NCI-H748 (cell line): ENCODE results near the gene CDK14.
"Not testable (repeated sequence)": the region's sequence is repeated elsewhere in the genome, so short reads cannot be mapped to it uniquely, and the experiment has no call there.

Experiments
- DNase-seq: peaks from one replicate; lab custom pipeline; 2025; ENCODE audit not compliant: unreplicated experiment; lab: John Stamatoyannopoulos, UW

Gene CDK14

GRCh38 chr7:90749262-90749661 is 153.1 kb downstream of the CDK14 start:
- DNase-seq, result peak; percentile 81

GRCh38 chr7:90749774-90750173 is 153.7 kb downstream of the CDK14 start:
- peak; percentile 54 for DNase-seq

- no peak for DNase-seq
Measured at GRCh38 chr7:90751595-90751994, 155.5 kb downstream of the CDK14 start.

- no peak for DNase-seq
Measured at GRCh38 chr7:90752051-90752450, 155.9 kb downstream of the CDK14 start.

- DNase-seq, result no peak
Measured at GRCh38 chr7:90755041-90755440, 158.9 kb downstream of the CDK14 start.

GRCh38 chr7:90756366-90756765 is 160.2 kb downstream of the CDK14 start:
- no peak for DNase-seq

GRCh38 chr7:90757565-90757950 is 161.4 kb downstream of the CDK14 start:
- DNase-seq, result not testable (repeated sequence)

GRCh38 chr7:90758933-90759562 is 162.9 kb downstream of the CDK14 start:
- peak; percentile 9 for DNase-seq

- DNase-seq, result no peak
Measured at GRCh38 chr7:90759710-90760109, 163.6 kb downstream of the CDK14 start.

GRCh38 chr7:90760892-90761291 is 164.8 kb downstream of the CDK14 start:
- no peak for DNase-seq

- DNase-seq, result no peak
Measured at GRCh38 chr7:90761584-90761983, 165.5 kb downstream of the CDK14 start.

- no peak for DNase-seq
Measured at GRCh38 chr7:90763108-90763507, 167.0 kb downstream of the CDK14 start.

- no peak for DNase-seq
Measured at GRCh38 chr7:90764848-90765570, 168.9 kb downstream of the CDK14 start.

GRCh38 chr7:90766814-90767564 is 170.9 kb downstream of the CDK14 start:
- peak; percentile 10 for DNase-seq

GRCh38 chr7:90768301-90768700 is 172.2 kb downstream of the CDK14 start:
- DNase-seq, result no peak

GRCh38 chr7:90769036-90769435 is 172.9 kb downstream of the CDK14 start:
- no peak for DNase-seq

- DNase-seq, result not testable (repeated sequence)
Measured at GRCh38 chr7:90769566-90769965, 173.4 kb downstream of the CDK14 start.

GRCh38 chr7:90771281-90771680 is 175.2 kb downstream of the CDK14 start:
- DNase-seq, result no peak

GRCh38 chr7:90772410-90772809 is 176.3 kb downstream of the CDK14 start:
- DNase-seq, result no peak

- DNase-seq, result no peak
Measured at GRCh38 chr7:90773269-90773668, 177.1 kb downstream of the CDK14 start.

GRCh38 chr7:90774706-90775105 is 178.6 kb downstream of the CDK14 start:
- DNase-seq, result no peak

- no peak for DNase-seq
Measured at GRCh38 chr7:90775383-90775965, 179.4 kb downstream of the CDK14 start.
